Stimulated activated CD4-positive, alpha-beta T cell treated with anti-CD3 and anti-CD28 coated beads, Interleukin-15, amount 100 ng/mL, for 48 hours (primary cell): ENCODE results near the gene CCND1.
A peak's percentile ranks its signal among the peaks of the same experiment; 100 is the strongest.

Source experiments
- DNase-seq, 2 donors: peaks; one replicate each; pipeline ENCODE4 v3.0.0-alpha.2; 2020; ENCODE audit warnings: low read depth in 2 of 2

Gene CCND1

DNA sequence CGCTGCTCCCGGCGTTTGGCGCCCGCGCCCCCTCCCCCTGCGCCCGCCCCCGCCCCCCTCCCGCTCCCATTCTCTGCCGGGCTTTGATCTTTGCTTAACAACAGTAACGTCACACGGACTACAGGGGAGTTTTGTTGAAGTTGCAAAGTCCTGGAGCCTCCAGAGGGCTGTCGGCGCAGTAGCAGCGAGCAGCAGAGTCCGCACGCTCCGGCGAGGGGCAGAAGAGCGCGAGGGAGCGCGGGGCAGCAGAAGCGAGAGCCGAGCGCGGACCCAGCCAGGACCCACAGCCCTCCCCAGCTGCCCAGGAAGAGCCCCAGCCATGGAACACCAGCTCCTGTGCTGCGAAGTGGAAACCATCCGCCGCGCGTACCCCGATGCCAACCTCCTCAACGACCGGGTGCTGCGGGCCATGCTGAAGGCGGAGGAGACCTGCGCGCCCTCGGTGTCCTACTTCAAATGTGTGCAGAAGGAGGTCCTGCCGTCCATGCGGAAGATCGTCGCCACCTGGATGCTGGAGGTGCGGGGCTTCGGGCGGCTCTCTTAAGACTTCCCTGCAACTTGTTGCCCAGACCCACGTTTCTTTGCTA, at the start of gene CCND1:
Gene CCND1, plus strand, starts transcription at position 162 of the 587 bp plus-strand sequence. Its CDS starts 158 bp downstream, at position 320.
- DNase-seq = peak in 1 of 2 donors; percentile 18

DNA sequence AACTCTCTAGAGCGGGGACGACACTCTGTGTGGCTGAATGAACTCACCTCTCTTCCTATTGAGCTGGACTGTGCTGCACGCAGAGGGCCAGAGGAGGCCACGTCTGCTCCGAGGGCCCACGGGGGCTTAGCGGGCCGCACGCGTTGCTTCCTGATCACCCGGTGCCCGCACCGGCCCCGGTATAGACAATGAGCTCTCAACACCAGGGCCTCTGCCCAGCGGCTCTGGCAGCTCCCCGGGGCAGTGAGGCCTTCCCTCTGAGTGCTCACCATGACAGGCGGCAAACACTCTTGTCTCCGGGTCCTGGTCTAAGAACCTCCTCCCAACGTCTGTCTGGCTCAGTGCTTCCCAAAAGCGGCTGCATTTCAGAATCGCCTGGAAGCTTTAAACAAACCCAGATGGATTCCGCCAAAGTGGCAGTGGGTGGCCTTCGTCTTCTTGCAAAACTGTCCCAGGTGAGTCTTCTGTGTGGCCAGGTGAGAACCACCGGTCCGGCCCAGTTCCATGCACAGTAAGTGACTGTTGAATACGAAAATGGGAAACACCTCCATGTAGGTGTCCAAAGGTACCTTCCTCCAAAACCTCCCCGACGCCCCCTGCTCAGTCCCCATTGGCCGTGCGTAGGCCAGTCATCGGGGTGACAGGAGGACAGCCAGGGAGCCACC, 47.8 kb upstream of the CCND1 start:
- no peak for DNase-seq

DNA sequence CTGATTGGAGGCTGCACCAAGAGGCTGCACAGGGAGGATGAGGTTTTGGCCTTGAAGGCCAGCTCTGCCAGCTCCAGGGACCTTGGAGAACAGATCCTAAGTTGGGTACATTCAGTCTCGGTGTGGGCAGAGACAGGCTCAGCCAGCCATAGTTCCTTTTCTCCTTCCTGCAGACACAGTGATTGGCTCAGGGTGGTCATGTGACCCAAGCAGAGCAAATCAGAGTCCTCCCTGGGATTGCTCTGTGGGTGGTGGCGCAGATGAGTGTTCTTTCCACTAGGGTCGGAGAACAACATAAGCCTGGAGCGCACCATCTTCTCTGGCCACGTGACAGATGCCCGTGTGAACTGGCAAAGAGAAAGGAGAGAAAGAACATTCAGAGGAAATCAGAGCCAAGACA, 47.1 kb upstream of the CCND1 start:
- DNase-seq = no peak

DNA sequence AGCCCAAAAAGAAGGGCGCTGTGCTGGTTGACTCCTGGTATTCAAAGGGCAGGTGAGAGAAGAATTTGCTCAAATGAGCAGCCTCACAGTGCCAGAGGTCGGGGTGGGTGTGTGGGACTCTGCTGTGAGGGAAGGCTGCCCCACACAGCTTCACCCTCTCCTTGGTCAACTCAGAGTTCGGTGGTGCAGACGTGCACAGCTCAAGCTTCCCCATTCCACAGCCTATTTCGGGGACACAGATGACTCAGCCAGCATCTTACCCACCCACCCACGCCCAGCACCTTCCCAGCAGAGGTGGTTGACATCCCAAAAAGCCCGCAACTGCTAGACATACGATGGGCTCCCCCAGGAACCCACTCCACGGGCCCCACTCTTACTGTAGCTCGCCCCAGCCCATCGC, 46.5 kb upstream of the CCND1 start:
- DNase-seq = no peak

- no peak for DNase-seq
Observed at GRCh38 chr11:69595805-69596665, 44.9 kb upstream of the CCND1 start.

- no peak for DNase-seq
Observed at GRCh38 chr11:69598147-69598546, 42.8 kb upstream of the CCND1 start.

GRCh38 chr11:69599502-69599901, 41.5 kb upstream of the CCND1 start:
- no peak for DNase-seq

DNA sequence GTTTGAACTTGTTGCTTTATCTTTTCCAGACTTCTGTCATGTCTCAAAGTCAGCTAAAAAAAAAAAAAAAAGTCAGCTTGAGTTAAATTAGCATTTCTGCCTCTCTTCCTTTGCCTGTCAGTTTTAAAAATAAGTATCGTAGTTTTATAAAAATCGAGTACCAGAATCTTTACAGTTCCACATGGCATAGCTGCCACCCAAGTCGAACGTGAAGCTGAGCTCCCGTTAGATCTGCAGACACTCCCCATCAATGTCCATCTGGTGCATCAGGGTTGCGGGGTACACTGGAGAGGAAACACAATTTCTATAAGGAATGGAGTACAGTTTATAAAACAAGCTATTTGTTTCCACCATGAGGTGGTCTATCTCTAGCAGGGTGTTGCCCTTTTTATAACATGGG, 41.0 kb upstream of the CCND1 start:
- no peak for DNase-seq

GRCh38 chr11:69601011-69601975, 39.7 kb upstream of the CCND1 start:
- no peak for DNase-seq

GRCh38 chr11:69603111-69603836, 37.7 kb upstream of the CCND1 start:
- no peak for DNase-seq

DNA sequence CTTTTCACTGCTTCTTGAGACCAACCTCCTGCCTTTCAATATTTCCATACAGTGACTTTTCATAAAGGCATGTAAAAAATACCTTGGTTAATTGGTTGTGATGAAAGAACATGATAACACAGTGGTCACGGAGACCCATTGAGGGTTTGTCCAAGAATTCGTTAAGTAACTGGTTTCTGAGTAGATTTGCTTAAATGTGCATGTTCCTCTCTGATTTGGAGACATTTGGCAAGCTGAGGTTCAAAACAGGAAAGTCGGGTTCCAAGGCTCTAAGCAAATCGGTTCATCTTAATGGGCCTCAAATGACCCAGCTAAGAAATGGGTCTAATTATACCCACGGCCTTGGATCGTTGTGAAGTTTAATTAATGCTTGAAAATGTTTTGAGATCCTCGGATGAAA, 36.9 kb upstream of the CCND1 start:
- DNase-seq = no peak

GRCh38 chr11:69605737-69606526, 35.0 kb upstream of the CCND1 start:
- no peak for DNase-seq

- DNase-seq = no peak
Observed at GRCh38 chr11:69609351-69609750, 31.6 kb upstream of the CCND1 start.

DNA sequence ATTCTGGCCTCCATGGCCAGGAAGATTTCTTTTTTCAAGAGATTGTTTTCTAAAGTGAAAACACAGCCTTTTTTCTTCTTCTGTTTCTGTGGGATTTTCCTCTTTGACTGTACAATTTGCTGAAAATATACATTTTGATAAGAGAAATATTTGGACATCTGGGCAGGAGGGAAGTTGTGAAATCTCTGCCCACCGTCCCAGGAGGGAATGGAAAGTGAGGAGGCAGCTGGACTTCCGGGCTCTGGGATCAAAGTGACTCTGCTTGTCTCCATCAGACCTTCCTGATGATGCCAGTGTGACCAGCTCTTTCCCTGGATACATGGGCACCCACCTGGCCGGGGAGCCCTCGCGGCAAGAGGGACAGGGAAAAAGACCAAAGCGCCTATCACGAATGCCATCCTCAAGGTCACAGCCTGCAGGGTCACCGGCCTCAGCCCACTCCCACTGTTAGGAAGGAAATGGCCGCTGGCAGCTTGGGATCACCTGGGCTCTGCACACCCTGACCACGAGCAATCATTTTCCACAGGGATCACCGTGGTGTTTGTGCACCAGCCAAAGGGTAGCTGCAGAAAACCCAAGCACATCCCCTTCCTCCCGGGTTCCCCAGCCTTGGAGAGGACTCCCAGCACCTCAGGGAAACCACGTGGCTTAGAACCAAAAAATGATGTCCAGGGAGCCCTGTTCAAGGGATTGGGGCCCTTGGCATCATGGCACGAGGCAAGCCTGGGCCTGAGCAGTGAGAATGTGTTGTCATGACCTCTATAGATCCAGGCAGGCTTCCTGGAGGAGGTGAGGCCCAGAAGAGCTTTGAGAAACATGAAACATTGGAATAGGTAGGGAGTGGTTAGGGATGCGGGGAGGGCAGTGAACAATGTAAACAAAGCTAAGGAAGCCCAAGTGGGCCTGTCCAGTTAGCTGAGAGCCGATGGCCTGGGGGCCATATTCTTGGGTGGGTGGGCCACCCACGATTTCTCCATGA, 29.1 kb upstream of the CCND1 start:
- no peak for DNase-seq

GRCh38 chr11:69613594-69613993, 27.4 kb upstream of the CCND1 start:
- no peak for DNase-seq

DNA sequence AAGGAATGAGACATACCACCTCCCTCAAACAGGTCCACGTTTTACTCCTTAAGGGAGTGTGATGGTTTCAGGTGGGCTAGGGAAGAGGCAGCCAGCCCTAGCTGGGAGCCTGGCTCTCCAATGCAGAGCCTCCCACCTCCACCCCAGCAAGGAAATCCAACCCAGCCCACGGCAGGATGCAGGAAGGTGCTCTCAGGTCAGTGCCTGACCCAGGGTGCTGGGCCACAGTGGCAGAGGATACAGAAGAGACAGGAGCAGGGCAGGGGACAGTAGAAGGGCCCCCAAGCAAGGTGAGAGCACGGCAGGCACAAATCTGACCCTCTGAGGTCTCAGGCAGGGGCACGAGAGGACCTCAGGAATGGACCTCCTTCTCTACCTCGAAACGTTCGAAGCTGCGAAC, 26.9 kb upstream of the CCND1 start:
- no peak for DNase-seq

- no peak for DNase-seq
Observed at GRCh38 chr11:69615545-69616278, 25.2 kb upstream of the CCND1 start.

DNA sequence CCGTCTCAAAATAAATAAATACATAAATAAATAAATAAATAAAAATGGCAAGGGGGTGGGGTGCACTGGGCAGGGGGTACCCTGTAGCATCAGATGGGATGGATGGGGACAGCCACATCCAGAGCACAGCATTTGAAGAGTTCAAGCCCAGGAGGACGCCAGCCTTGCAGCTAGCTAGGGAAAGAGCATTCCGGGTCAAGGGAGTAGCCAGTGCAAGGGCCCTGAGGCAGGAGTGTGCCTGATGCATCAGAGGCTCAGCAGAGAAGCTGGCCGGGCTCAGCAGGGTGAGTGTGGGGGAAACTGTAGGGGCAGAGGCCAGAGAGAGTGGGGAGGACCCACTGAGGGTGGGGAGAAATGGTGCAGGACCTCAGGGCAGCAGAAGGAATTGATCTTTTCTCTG, 23.7 kb upstream of the CCND1 start:
- DNase-seq = no peak
